ENCODE data around the gene TLCD2. TPM values are rescaled to one million over a fixed set of nuclear protein-coding genes. Genes with fewer than 3 reads are reported as not detected.

Gene TLCD2, protein sequence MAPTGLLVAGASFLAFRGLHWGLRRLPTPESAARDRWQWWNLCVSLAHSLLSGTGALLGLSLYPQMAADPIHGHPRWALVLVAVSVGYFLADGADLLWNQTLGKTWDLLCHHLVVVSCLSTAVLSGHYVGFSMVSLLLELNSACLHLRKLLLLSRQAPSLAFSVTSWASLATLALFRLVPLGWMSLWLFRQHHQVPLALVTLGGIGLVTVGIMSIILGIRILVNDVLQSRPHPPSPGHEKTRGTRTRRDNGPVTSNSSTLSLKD
- 0.09 and 0.30 TPM in 2 replicates for total RNA-seq

DNA sequence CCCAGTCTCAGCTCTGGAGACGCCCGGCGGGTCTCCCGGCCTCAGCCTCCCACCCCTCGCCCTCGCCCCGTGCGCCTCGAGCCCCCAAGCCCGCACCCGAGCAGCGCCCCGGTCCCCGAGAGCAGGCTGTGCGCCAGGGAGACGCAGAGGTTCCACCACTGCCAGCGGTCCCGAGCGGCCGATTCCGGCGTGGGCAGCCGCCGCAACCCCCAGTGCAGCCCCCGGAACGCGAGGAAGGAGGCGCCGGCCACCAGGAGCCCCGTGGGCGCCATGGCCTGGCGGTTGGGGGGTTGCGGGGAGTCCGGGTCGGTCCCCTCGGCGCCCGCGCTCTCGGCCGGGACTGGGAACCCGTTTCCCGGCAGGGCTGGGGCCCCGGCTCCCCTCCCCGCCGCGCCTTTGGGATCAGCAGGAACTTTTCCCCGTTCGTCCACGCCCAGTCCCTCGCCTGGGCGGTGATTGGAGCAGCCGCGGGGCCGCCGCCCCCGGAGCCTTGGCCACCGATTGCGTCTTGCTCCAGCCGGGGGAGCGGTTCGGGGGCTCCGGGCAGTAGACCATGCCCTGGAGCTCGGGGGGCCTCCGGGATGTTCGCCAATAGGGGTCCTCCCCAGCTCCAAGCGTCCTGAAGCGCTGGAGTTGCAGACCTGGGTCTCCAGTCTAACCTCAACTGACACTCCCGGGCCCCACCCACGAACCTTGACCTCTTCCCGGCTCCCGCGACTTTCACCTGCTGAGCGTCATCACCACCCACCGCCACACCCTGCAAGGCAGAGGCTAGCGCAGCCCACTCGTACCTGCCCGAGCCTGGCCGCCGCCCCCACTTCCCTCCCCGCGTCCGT is at the start of gene TLCD2:
TLCD2 (minus strand) TSS at position 407 of the 836 bp plus-strand sequence; CDS start at position 272, 135 bp downstream.
- DNase-seq (ENCODE audit: low spot score): no peak
- Mint-ChIP-seq H3K27ac (no peak within 1 kb of the TSS), H3K36me3 (ENCODE audit: low read depth) (peaks cover 20% of the 10 kb centered on the region), H3K4me1 (ENCODE audit: low read depth) (peaks cover 18% of the 10 kb centered on the region), H3K9me3 (no peaks in the 10 kb centered on the region), H3K27me3 (ENCODE audit: low read depth) (peaks cover 47% of the 10 kb centered on the region), H3K4me3 (ENCODE audit: low read depth) (peak within 1 kb of the TSS; percentile 60)
- intact Hi-C loops (cut with micrococcal nuclease): no loop called here

DNA sequence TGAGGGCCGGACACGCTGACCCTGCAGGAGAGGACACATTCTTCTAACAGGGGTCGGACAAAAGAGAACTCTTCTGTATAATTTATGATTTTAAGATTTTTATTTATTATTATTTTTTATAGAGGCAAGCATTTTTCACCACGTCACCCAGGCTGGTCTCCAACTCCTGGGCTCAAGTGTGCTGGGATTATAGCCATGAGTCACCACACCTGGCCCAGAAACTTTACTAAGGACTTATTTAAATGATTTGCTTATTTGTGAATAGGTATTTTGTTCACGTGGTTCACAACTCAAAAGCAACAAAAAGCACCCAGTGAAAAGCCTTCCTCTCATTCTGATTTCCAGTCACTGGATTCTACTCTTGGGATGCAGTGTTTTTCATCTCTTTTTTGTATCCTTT is 49.4 kb upstream of the TLCD2 start:
- intact Hi-C loops (cut with micrococcal nuclease): no loop called here
- Mint-ChIP-seq H3K27ac (no peak overlapping the region), H3K27me3 (ENCODE audit: low read depth) (peaks cover 6% of the 10 kb centered on the region), H3K4me1 (ENCODE audit: low read depth) (peaks cover 15% of the 10 kb centered on the region), H3K36me3 (ENCODE audit: low read depth) (no peaks in the 10 kb centered on the region), H3K4me3 (ENCODE audit: low read depth) (no peak overlapping the region), H3K9me3 (no peaks in the 10 kb centered on the region)
- no peak for DNase-seq (ENCODE audit: low spot score)

DNA sequence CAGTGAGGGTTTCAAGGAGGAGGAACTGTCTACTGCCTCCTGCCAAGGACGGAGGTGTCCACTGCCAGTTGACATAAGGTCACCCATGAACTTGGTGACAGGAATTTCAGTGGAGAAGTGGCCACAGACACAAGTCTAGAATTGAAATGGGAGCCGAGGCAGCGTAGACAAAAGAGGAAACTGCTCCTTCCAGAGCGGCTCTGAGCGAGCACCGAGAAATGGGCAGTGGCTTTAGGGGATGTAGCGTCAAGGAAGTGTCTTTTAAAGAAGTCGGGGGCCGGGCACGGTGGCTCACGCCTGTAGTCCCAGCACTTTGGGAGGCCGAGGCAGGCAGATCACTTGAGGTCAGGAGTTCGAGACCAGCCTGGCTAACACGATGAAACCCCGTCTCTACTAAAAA is 48.6 kb upstream of the TLCD2 start:
- intact Hi-C loops (cut with micrococcal nuclease): no loop called here
- Mint-ChIP-seq H3K9me3 (no peaks in the 10 kb centered on the region), H3K4me3 (ENCODE audit: low read depth) (no peak overlapping the region)

DNA sequence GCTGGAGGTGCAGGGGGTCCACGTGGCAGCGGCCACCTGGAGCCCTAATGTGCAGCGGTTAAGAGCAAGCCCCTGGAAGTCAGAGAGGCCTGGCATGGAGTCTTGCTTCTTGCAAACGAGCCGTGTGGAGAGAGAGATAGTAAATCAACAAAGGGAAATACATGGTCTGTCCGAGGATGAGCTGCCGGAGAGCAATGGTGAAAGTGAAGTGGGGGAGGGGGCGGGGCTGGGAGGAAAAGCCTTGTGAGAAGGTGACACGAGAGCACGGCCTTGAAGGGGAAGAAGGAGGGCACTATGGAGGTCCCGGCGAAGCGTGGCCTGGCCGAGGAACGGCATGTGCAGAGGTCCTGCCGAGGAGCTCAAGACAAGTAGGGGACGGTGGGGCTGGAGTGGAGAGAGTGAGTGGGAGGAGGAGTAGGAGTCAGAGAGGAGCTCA is 45.7 kb upstream of the TLCD2 start:
- no peak for DNase-seq (ENCODE audit: low spot score)
- no peak overlapping the region for H3K27ac Mint-ChIP-seq
- H3K4me1 Mint-ChIP-seq (ENCODE audit: low read depth): no peaks in the 10 kb centered on the region
- H3K27me3 Mint-ChIP-seq (ENCODE audit: low read depth): peaks cover 6% of the 10 kb centered on the region
- intact Hi-C loops (cut with micrococcal nuclease): no loop called here
- H3K9me3 Mint-ChIP-seq: no peaks in the 10 kb centered on the region
- no peak overlapping the region for H3K4me3 Mint-ChIP-seq (ENCODE audit: low read depth)
- H3K36me3 Mint-ChIP-seq (ENCODE audit: low read depth): no peaks in the 10 kb centered on the region

More for the DNA sequence above, 48.6 kb upstream of the TLCD2 start:
- Mint-ChIP-seq H3K27me3 (ENCODE audit: low read depth) (peaks cover 6% of the 10 kb centered on the region), H3K36me3 (ENCODE audit: low read depth) (no peaks in the 10 kb centered on the region), H3K27ac (no peak overlapping the region), H3K4me1 (ENCODE audit: low read depth) (peaks cover 8% of the 10 kb centered on the region)
- no peak for DNase-seq (ENCODE audit: low spot score)

DNA sequence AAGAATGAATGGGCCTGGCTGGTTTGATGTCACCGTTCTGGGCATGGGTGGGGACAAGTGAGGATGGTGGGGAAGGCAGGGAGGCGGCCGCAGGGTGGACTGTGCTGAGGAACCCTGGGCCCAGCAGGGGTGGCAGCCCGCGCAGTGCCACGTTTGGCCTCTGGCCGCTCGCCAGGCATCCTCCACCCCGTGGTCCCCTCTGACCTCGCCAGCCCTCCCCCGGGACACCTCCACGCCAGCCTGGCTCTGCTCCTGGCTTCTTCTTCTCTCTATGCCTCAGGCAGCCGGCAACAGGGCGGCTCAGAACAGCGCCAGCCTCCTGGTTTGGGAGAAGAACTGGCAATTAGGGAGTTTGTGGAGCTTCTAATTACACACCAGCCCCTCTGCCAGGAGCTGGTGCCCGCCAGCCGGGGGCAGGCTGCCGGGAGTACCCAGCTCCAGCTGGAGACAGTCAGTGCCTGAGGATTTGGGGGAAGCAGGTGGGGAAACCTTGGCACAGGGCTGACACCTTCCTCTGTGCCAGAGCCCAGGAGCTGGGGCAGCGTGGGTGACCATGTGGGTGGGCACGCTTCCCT is 45.2 kb upstream of the TLCD2 start:
- no peak overlapping the region for H3K27ac Mint-ChIP-seq
- H3K4me1 Mint-ChIP-seq (ENCODE audit: low read depth): no peaks in the 10 kb centered on the region
- no peaks in the 10 kb centered on the region for H3K9me3 Mint-ChIP-seq
- H3K27me3 Mint-ChIP-seq (ENCODE audit: low read depth): peaks cover 6% of the 10 kb centered on the region
- DNase-seq (ENCODE audit: low spot score): no peak
- intact Hi-C loops (cut with micrococcal nuclease): no loop called here
- H3K4me3 Mint-ChIP-seq (ENCODE audit: low read depth): no peak overlapping the region
- H3K36me3 Mint-ChIP-seq (ENCODE audit: low read depth): no peaks in the 10 kb centered on the region

DNA sequence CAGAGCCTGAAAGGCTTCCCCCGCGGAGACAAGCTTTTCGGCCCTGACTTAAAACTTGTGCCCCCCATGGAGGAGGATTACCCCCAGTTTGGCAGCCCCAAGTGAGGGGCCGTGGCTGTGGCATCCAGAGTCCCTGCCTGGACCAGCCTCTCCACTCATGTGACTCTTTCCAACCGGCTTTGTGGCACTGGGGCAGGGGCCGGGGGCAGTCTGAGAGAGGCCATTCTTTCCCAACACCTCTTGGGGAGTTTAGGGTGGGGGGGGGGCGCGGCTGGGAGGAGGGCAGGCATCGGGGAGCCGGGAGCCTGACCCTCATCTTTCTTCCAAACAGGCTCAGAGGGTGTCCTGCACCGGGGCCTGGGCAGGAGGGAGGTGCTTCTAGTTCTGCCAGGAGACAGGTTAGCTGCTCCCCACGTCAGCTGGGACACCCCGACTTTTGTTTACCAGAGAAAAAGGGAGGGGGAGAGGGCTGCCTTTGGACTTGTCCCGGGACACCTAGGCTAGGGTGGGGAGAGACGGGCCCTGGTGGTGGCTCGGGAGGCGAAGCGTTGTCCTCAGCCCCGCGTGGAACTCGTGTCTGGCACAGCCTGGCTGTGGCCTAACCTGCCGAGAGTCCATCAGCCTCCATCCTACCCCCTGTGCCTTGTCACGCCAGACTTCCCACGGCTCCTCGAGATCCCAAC is 44.4 kb upstream of the TLCD2 start:
- Mint-ChIP-seq H3K36me3 (ENCODE audit: low read depth) (no peaks in the 10 kb centered on the region), H3K27ac (no peak overlapping the region), H3K4me1 (ENCODE audit: low read depth) (no peaks in the 10 kb centered on the region), H3K27me3 (ENCODE audit: low read depth) (peaks cover 6% of the 10 kb centered on the region), H3K4me3 (ENCODE audit: low read depth) (no peak overlapping the region), H3K9me3 (no peaks in the 10 kb centered on the region)
- intact Hi-C loops (cut with micrococcal nuclease): no loop called here
- DNase-seq (ENCODE audit: low spot score): no peak

DNA sequence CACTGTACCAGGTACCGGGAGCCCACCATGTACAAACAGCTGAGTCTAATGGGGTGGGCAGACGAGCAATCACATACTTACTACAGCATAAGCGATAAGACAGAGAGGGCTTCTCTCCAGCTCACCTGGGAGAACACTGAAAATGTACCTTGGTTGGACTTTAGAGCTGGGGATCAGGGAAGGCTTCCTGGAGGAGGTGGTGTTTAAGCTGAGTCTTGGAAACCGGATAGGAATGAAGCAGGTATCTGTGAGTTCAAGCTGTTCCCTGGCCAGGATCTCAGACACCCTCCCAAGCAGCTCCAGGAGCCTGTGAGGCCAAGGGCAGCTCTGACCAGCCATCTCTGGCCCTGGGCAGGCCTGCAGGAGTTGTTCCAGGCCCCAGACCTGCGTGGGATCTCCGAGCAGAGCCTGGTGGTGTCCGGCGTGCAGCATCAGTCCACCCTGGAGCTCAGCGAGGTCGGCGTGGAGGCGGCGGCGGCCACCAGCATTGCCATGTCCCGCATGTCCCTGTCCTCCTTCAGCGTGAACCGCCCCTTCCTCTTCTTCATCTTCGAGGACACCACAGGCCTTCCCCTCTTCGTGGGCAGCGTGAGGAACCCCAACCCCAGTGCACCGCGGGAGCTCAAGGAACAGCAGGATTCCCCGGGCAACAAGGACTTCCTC is 43.7 kb upstream of the TLCD2 start:
- intact Hi-C loops (cut with micrococcal nuclease): no loop called here
- Mint-ChIP-seq H3K36me3 (ENCODE audit: low read depth) (no peaks in the 10 kb centered on the region), H3K4me3 (ENCODE audit: low read depth) (no peak overlapping the region), H3K27ac (no peak overlapping the region), H3K27me3 (ENCODE audit: low read depth) (peaks cover 6% of the 10 kb centered on the region), H3K9me3 (no peaks in the 10 kb centered on the region), H3K4me1 (ENCODE audit: low read depth) (no peaks in the 10 kb centered on the region)
- no peak for DNase-seq (ENCODE audit: low spot score)

DNA sequence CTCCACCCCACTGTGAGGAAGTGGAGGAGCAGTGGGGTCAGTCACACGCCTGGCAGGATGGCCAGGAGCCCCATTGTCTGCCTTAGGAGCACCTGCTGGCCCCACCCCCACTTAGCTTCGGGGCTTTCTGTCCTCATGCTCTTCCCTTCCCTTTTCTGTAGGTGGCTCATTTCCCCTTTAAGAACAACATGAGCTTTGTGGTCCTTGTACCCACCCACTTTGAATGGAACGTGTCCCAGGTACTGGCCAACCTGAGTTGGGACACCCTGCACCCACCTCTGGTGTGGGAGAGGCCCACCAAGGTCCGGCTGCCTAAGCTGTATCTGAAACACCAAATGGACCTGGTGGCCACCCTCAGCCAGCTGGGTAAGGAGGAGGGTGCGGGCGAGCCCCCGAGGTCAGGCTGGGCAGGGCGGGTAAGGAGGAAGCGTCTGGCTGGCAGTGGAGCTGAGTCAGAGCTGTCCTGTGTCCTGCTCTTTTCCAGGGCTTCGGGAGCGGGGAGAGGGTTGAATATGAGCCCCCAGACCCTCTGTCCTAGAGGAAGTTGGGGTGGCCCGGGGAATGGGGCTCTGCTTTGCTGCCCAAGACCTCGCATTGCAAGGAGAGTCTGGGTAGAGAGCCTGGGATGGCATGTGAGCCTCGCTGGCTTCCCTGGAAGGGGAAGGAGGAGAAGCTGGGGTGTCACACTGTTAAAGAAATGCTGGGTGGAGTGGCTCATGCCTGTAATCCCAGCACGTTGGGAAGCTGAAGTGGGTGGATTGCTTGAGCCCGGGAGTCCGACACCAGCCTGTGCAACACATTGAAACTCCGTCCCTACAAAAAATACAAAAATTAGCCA is 42.5 kb upstream of the TLCD2 start:
- H3K36me3 Mint-ChIP-seq (ENCODE audit: low read depth): no peaks in the 10 kb centered on the region
- no peak overlapping the region for H3K4me3 Mint-ChIP-seq (ENCODE audit: low read depth)
- H3K9me3 Mint-ChIP-seq: no peaks in the 10 kb centered on the region
- no peaks in the 10 kb centered on the region for H3K4me1 Mint-ChIP-seq (ENCODE audit: low read depth)
- intact Hi-C loops (cut with micrococcal nuclease): no loop called here
- no peak overlapping the region for H3K27ac Mint-ChIP-seq
- peaks cover 2% of the 10 kb centered on the region for H3K27me3 Mint-ChIP-seq (ENCODE audit: low read depth)
- no peak for DNase-seq (ENCODE audit: low spot score)

DNA sequence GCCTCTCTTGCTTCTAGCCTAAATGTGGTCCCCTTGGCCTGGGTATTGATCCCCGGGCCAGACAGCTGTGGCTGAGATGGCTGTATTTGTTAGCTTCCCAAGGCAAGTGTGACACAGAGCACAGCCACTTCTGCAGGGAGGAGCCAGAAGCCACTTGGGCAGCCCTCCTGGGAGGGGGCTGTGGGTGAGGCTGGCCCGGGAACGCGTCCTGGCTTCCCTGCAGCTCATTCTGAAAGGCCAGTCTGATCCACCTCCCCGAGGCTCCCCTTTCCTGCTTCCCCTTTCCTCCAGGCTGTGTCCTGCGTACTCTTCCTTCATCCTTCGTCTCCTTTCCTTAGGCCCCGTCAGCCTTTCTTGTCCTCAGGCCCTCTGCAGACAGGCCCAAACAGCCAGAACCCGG is 40.5 kb upstream of the TLCD2 start:
- intact Hi-C loops (cut with micrococcal nuclease): no loop called here
- H3K27me3 Mint-ChIP-seq (ENCODE audit: low read depth): no peaks in the 10 kb centered on the region
- no peaks in the 10 kb centered on the region for H3K36me3 Mint-ChIP-seq (ENCODE audit: low read depth)
- H3K9me3 Mint-ChIP-seq: no peaks in the 10 kb centered on the region
- H3K4me3 Mint-ChIP-seq (ENCODE audit: low read depth): no peak overlapping the region
- DNase-seq (ENCODE audit: low spot score): no peak
- no peak overlapping the region for H3K27ac Mint-ChIP-seq
- H3K4me1 Mint-ChIP-seq (ENCODE audit: low read depth): no peaks in the 10 kb centered on the region

DNA sequence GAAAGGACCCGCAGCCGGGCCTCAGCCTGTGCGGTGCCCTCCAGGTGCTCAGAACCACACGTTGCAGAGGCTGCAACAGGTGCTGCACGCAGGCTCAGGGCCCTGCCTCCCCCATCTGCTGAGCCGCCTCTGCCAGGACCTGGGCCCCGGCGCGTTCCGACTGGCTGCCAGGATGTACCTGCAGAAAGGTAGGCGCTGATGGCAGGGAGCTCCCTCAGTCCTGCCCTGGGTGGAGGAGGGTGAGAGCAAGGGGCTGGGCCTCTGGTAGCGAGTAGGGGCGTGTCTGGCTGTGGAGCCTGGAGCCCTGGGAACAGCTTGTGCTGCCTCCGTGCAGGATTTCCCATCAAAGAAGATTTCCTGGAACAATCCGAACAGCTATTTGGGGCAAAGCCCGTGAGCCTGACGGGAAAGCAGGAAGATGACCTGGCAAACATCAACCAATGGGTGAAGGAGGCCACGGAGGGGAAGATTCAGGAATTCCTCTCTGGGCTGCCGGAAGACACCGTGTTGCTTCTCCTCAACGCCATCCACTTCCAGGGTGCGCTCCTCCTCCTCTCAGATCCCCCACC is 36.9 kb upstream of the TLCD2 start:
- Mint-ChIP-seq H3K9me3 (no peaks in the 10 kb centered on the region), H3K36me3 (ENCODE audit: low read depth) (no peaks in the 10 kb centered on the region), H3K4me1 (ENCODE audit: low read depth) (no peaks in the 10 kb centered on the region), H3K27me3 (ENCODE audit: low read depth) (no peaks in the 10 kb centered on the region), H3K4me3 (ENCODE audit: low read depth) (no peak overlapping the region), H3K27ac (no peak overlapping the region)
- intact Hi-C loops (cut with micrococcal nuclease): no loop called here
- no peak for DNase-seq (ENCODE audit: low spot score)

DNA sequence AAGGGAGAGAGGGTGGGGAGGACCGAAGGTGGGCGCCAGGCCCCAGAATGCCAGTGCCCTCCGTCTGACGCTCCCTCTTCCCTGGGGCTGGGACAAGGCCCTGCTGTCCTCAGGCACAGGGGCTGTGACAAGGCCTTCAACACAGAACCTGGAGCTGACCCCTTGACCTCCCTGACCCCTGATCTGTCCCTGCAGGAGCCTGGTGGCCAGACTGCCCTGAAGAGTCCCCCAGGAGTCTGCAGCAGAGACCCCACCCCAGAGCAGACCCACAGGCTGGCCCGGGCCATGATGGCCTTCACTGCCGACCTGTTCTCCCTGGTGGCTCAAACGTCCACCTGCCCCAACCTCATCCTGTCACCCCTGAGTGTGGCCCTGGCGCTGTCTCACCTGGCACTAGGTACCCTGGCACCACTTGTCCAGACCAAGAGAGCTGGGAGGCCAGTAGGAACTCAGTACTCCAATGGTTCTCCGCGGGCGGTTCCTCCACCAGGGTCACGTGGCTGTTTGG is 35.4 kb upstream of the TLCD2 start:
- DNase-seq (ENCODE audit: low spot score): no peak
- H3K27me3 Mint-ChIP-seq (ENCODE audit: low read depth): no peaks in the 10 kb centered on the region
- H3K9me3 Mint-ChIP-seq: no peaks in the 10 kb centered on the region
- H3K36me3 Mint-ChIP-seq (ENCODE audit: low read depth): no peaks in the 10 kb centered on the region
- no peaks in the 10 kb centered on the region for H3K4me1 Mint-ChIP-seq (ENCODE audit: low read depth)
- no peak overlapping the region for H3K27ac Mint-ChIP-seq
- intact Hi-C loops (cut with micrococcal nuclease): no loop called here
- H3K4me3 Mint-ChIP-seq (ENCODE audit: low read depth): no peak overlapping the region

Data from activated T-helper 2 cell treated with anti-CD3 and anti-CD28 coated beads, Interferon-gamma antibody, Interleukin-2, Interleukin-4, amounts not matched to agents 10 μg/mL and 5 μg/mL and 100 μg/mL, durations not matched to agents 14 hours and 24 hours and 36 hours (primary cell).